Measurements from ENCODE around the gene ROBO2.

Gene ROBO2

GRCh38 chr3:77456431-77456830 is 416.5 kb downstream of the ROBO2 start (continued):
- TF ChIP-seq PBX3 (CRISPR knock-in tag; IDR thresholded peaks at IDR 0.05) (no peak), YY1 (tag by site-specific recombination; IDR thresholded peaks at IDR 0.05) (no peak), ZNF146 (tag by site-specific recombination; IDR thresholded peaks at IDR 0.05) (no peak)
- TF ChIP-seq, protein P1, sequence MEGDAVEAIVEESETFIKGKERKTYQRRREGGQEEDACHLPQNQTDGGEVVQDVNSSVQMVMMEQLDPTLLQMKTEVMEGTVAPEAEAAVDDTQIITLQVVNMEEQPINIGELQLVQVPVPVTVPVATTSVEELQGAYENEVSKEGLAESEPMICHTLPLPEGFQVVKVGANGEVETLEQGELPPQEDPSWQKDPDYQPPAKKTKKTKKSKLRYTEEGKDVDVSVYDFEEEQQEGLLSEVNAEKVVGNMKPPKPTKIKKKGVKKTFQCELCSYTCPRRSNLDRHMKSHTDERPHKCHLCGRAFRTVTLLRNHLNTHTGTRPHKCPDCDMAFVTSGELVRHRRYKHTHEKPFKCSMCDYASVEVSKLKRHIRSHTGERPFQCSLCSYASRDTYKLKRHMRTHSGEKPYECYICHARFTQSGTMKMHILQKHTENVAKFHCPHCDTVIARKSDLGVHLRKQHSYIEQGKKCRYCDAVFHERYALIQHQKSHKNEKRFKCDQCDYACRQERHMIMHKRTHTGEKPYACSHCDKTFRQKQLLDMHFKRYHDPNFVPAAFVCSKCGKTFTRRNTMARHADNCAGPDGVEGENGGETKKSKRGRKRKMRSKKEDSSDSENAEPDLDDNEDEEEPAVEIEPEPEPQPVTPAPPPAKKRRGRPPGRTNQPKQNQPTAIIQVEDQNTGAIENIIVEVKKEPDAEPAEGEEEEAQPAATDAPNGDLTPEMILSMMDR (tag by site-specific recombination; IDR thresholded peaks at IDR 0.05) = no peak
- TF ChIP-seq, protein P2, sequence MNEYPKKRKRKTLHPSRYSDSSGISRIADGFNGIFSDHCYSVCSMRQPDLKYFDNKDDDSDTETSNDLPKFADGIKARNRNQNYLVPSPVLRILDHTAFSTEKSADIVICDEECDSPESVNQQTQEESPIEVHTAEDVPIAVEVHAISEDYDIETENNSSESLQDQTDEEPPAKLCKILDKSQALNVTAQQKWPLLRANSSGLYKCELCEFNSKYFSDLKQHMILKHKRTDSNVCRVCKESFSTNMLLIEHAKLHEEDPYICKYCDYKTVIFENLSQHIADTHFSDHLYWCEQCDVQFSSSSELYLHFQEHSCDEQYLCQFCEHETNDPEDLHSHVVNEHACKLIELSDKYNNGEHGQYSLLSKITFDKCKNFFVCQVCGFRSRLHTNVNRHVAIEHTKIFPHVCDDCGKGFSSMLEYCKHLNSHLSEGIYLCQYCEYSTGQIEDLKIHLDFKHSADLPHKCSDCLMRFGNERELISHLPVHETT (tag by site-specific recombination; IDR thresholded peaks at IDR 0.05) = no peak

DNA sequence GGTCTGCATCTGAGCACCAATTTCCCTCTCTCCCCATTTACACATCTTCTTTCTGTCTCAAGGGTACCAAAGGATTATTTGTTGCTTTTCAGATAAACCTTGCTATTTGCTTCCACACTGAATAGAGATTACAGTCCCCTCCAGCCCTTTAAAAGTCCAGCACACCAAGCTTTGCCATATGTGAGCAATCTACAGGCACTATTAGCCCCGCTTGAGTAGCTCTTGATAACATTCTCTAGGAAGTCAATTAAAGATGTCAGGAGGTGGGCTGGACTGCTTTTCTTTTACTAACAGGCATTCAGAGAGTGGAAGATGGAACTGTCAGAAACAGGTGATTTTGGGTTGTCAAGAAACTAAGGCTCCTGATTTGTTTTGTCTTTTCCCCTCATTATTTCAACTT is 417.0 kb downstream of the ROBO2 start:
- ChIA-PET CTCF (no interaction called here), POLR2A (no interaction called here)
- Histone ChIP-seq H3K9me3 (ENCODE audit: control insufficient read depth, insufficient read depth, low read depth, low read length) (no peaks in the 10 kb centered on the region), H3K27ac (ENCODE audit: extremely low read depth, low read depth, low read length) (no peak overlapping the region), H3K4me1 (ENCODE audit: control insufficient read depth, insufficient read depth, low read length) (no peaks in the 10 kb centered on the region), H3K36me3 (ENCODE audit: control insufficient read depth in 2 of 2, insufficient read depth in 1 of 2, low read length in 2 of 2) (no peaks in the 10 kb centered on the region), H3K4me3 (ENCODE audit: low read depth, low read length) (no peak overlapping the region)
- no peak for TF ChIP-seq ZNF518A (tag by site-specific recombination; conservative IDR thresholded peaks at IDR 0.05; ENCODE audit: low read depth)
- peak; percentile 17; the same call in 1 of the 2 replicates for TF ChIP-seq FEZF1 (tag by site-specific recombination; IDR thresholded peaks at IDR 0.05)

- ChIA-PET CTCF (no interaction called here), POLR2A (no interaction called here)
- H3K27ac ChIP-seq (ENCODE audit: extremely low read depth, low read depth, low read length) = no peak overlapping the region
- no peaks in the 10 kb centered on the region for H3K9me3 ChIP-seq (ENCODE audit: control insufficient read depth, insufficient read depth, low read depth, low read length)
- no peaks in the 10 kb centered on the region for H3K36me3 ChIP-seq (ENCODE audit: control insufficient read depth in 2 of 2, insufficient read depth in 1 of 2, low read length in 2 of 2)
- no peak overlapping the region for H3K4me3 ChIP-seq (ENCODE audit: low read depth, low read length)
- H3K4me1 ChIP-seq (ENCODE audit: control insufficient read depth, insufficient read depth, low read length) = no peaks in the 10 kb centered on the region
- TF ChIP-seq, protein P3, sequence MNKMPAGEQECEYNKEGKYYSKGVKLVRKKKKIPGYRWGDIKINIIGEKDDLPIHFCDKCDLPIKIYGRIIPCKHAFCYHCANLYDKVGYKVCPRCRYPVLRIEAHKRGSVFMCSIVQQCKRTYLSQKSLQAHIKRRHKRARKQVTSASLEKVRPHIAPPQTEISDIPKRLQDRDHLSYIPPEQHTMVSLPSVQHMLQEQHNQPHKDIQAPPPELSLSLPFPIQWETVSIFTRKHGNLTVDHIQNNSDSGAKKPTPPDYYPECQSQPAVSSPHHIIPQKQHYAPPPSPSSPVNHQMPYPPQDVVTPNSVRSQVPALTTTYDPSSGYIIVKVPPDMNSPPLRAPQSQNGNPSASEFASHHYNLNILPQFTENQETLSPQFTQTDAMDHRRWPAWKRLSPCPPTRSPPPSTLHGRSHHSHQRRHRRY (tag by site-specific recombination; IDR thresholded peaks at IDR 0.05) = no peak
- no peak for TF ChIP-seq ZNF202 (tag by site-specific recombination; IDR thresholded peaks at IDR 0.05; ENCODE audit: borderline replicate concordance)
- TF ChIP-seq PRDM4 (tag by site-specific recombination; IDR thresholded peaks at IDR 0.05) = no peak
- TF ChIP-seq ZEB2 (tag by site-specific recombination; IDR thresholded peaks at IDR 0.05) = no peak
- no peak for TF ChIP-seq ZNF768 (tag by site-specific recombination; IDR thresholded peaks at IDR 0.05)
- no peak for TF ChIP-seq KLF16 (tag by site-specific recombination; IDR thresholded peaks at IDR 0.05)
- TF ChIP-seq RBAK (tag by site-specific recombination; IDR thresholded peaks at IDR 0.05) = no peak
- no peak for TF ChIP-seq ZNF488 (tag by site-specific recombination; IDR thresholded peaks at IDR 0.05)
- no peak for TF ChIP-seq ZNF548 (tag by site-specific recombination; IDR thresholded peaks at IDR 0.05)
- TF ChIP-seq ZNF837 (tag by site-specific recombination; IDR thresholded peaks at IDR 0.05) = no peak
These were observed 420.0 kb downstream of the ROBO2 start for GRCh38 chr3:77459926-77460325.

All from HEK293 (cell line).